DMS153 treated with DMSO at 0.1 percent for 48 hours (cell line): ENCODE measurements around the gene FAM135A.
A peak's percentile ranks its signal among the peaks of the same experiment; 100 is the strongest.

Experiments used
- DNase-seq: peaks from one replicate; lab custom pipeline; 2025; ENCODE audit not compliant: unreplicated experiment; lab: John Stamatoyannopoulos, UW

FAM135A gene

DNA sequence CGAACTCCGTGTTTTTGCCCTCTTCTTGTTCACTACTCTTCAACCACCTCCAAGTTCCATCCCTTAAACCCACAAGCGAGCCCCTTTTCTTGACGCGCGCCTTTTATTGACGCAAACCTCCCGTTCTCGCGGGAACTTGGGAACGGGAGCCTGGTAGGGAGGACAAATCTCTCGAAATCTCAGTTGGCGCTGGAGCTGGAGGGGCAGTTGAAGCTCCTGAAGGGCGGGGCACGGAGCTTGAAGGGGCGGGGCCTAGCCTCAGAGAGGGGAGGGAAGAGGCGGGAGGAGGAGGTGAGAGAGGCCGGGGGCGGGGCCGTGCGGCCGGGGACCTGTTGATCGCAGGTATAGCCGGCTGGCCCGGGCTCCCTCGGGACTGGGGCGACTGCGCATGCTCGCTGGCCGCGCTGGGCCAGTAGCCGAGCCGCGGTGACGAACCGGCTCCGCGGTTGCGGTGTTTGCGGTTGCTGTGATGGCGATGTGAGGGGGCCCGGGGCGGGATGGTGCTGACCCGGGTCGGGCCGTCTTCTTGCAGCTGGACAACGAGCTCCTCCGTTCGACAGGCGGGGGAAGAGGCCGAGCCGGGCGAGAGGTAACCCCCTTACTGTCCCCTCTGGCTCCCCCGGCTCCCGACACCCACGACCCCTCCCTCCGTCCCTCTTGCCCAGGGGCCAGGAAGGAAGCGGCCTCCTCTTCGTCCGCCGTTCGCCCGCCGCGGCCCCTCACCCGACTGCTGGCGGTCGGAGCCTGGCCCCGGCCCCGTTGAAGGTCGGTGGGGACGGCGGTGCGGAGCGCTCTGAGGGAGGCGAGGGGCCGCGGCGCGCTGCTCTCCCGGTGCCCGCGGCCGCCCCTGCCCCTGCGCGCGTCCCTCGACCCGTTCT is at the start of gene FAM135A:
Gene FAM135A, plus strand, starts transcription at position 395 of the 878 bp plus-strand sequence. CDS start 14,835 bp downstream, outside the sequence.
- DNase-seq, result peak; percentile 99

DNA sequence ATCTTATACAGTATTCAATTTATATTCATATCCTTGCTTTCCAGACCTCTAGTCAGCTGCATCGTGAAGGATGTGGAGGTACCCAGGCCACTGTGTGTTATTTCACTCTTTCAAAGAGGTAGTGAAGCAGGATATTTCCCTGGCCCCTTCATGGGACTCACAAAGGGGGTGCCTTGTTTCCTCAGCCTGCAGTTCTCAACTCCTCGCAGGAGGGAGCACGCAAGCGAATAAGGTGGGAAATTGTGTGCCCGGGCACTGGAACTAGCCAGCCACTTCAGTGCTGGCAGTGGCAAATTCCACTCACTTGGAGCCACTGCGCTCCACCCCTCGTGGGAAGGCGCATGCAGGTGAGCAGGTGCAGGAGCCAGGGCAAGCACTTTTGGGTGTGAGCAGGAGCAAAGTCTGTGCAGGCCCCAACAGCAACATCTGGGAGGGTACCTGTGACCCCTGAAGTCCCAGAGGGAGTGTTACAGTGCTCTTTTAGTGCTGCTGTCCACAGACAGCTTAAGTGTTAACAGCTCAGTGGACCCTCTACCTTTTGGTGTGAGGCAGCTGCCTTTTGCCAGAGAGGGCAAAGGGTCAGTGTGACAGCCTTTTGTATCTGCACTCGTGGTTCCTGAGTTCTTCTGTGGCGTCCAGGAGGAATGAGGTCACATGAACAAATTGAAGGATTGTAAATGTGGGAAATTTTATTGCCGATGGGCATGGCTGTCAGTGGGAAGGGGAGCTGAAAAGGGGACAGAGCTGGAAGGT is 49.4 kb upstream of the FAM135A start:
- no peak for DNase-seq

DNA sequence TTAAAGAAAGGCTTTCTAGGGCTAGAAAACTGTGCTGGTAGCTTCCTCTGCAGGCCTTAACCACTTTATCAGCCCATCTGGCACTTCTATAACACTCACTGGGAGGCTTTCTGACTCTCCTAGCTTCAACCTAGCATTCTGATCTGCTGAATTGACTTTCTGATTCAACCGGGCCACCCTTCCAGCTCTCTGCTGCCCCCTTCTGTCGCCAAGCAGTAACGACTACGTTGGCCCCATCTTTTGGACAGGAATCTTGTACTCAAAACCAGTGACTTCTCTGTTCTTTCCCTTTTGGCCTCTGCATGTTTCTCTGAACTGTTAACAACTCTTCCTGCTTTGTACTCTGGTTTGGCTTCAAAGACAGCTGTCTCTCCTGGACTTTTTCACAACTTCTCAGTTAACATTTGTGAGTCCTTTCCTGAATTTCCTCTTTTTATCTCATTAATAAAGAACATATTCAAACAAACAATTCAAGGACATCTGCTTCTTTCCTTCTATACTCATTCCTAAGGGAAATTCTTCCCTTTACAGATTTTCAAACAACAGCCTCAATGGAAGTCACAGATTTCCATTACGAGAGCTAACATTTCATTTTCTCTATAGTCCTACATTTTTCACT is 43.9 kb upstream of the FAM135A start:
- peak; percentile 43 for DNase-seq

DNA sequence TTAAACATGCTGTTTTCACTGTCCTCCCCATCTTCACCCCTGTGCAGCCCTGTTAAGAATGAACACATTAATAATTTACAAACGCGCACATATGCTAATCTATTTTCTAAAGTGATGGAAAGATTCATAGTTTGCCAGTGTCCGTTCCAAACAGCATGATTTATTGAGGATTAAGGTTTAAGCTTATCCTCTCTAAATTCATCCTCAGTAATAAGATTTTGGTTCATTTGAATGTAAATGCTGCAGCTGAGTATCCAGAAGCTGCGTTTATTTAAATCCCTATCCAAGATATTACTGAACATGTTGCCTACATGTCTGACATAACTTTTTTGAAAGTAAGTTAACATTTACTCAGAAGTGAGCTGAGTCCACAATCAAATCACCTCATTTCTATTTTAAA is 42.8 kb upstream of the FAM135A start:
- no peak for DNase-seq

DNA sequence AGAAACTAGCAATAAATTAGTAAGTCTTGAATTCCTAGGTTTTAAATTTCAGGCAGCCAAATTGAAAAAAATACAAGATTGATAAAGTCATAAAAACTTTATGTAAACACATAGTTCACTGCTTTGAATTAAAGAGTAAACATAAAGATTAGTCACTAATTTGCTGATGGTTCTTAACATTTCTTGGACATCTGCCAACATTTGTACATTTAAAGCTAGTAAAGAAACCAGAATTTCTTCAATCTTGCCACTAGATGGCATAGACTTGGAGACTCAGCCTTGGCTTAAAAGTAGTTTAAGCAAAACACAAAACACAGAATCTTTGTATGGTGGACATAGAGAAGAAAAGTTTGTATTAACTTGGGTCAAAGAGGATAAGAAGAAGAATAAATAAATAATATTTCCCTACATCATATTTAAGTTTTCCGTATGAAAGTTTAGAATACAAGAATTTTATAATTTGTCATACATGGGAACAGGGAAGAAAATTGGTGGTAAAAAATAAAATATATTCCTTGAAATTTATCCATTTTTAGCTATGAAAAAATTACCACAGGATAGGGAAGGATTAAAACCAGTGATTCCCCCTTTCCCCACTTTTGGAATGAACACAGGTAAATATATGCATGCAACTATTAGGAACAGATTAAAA is 41.7 kb upstream of the FAM135A start:
- peak; percentile 75 for DNase-seq

DNA sequence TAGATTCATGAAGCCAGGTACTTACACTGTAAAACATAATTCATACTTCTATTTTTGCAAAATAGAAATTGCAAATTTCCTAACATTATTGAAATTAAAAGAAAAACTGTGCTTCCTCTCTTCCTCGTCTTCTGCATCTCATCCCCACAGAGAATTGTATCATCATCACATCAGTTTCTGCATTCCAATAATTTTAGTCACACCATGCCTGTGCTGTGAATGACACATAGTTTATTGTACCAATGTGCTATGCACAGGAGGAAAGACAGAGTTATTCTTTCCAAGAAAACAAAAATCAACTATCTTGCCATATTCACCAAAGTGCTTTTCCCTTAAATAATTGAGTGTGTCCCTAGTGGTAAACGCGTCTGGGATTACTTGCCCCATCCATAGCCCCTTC is 38.1 kb upstream of the FAM135A start:
- no peak for DNase-seq

DNA sequence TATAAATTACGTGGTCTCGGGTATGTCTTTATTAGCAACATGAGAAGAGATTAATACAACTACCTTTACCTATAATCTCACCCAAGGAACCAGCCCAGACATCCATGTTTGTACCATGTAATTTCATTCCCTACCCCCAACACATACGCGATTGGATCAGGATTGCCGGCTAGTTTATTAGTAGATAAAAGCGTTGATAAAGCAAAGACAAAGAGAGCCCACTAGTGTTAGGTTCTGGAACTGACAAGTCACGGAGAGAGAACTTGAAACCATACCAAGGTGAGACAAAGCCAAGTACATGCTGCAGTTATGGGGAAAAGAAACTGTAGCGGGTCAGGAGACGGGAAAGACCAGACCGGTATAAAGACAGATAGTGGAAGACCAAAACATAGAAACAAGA is 37.4 kb upstream of the FAM135A start:
- DNase-seq, result no peak

DNA sequence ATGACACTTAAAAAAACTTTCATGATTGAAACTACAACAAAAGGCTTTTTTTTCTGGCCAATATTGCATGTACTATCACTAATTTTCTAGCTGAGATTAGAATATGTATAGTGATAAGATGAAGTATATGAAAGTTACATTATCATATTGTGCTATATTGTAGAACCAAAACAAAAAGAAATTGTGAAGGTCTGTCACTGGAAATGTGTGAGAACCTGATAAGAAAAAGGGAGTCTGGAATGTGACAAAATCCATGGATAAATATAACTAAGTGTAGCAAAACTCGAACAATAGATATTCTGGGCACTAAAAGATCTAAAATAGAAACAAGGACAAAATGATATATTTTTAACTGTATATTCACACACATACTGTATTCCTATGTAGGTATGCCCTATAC is 36.7 kb upstream of the FAM135A start:
- DNase-seq, result no peak

DNA sequence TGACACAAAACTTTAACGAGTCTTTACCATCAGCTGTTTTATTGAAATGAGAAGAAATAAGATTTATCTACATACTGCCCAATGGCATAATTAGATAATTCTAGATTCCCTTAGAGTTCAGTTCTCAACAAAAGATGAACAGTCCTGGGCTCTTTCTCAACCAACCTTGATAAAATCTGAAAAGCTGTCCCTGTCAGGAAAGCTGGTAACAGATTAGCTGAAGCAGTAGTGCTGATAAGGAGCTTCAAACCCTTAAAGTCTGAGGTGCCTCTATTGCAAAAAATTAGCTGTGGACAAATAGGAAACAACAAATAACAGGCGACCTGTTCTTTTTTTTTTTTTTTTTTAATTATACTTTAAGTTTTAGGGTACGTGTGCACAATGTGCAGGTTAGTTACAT is 35.9 kb upstream of the FAM135A start:
- DNase-seq, result no peak

DNA sequence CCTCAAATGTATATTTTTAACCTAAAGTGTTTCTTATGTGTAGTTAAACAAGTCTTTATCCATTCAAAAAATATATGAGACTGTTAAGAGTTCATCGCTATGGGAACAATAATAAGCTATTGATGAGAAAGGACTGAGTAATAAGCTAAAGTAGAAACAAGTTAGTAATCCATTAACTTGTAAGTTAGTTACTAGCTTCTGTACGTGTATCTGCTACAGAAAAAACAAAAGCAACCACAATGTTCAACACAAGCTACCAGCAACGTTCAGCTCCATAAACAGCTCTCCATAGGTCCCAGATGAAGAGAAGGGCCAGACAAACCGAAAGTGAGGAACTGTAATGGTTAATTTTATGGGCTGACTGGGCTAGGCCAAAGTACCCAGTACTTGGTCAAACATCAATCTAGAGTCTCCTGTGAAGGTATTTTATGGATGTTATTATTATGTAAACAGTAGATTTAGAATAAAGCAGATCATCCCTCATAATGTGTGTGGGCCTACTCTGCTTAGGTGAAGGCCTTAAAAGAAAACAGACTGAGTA is 33.8 kb upstream of the FAM135A start:
- DNase-seq, result no peak

DNA sequence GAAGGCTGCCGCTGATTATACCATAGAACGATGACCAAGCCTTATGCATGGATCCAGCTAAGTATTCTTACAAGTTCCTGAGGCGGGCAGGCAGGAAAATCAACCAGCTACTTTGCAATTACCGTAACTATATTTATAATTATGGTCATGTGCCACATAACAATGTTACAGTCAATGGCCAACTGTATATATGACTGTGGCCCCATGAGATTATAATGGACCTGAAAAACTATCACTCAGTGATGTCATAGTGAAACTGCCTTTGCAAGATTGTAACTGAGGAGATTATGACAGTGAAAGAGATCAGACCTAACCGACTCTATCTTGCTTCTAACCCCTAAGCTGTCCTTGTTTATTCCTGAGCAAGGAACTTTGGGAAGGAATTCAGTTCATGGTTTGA is 33.1 kb upstream of the FAM135A start:
- no peak for DNase-seq

DNA sequence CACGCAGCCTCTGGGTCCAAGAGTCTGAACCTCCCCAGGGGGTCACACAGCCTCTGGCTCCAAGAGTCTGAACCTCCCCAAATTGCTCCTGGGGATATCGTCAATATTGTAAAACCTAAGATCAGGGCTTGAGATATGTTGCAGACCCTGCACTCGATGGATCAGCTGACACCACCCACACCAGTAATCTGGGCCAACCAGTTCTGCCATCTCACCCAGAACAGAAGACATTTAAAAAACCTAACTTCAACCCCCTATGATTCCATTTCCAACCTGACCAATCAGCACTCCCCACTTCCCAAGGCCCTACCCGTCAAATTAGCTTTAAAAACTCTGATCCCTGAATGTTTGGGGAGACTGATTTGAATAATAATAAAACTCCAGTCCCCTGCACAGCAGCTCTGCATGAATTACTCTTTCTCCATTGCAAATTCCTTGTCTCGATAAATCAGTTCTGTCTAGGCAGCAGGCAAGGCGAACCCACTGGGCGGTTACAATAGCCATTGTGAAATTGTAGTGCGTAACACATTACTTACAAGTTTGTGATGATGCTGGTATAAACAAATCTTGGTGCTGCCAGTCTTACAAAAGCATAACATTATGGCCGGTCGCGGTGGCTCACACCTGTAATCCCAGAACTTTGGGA is 32.4 kb upstream of the FAM135A start:
- no peak for DNase-seq

DNA sequence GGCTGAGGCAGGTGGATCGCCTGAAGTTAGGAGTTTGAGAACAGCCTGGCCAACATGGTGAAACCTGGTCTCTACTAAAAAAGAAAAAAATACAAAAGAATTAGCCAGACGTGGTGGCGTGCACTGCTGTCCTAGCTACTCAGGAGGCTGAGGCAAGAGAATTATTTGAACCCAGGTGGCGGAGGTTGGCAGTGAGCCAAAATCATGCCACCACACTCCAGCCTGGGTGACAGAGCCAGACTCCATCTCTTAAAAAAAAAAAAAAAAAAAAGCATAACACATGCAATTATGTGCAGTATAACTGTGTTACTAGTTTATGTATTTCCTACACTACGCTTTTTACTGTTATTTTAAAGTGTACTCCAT is 31.9 kb upstream of the FAM135A start:
- no peak for DNase-seq

DNA sequence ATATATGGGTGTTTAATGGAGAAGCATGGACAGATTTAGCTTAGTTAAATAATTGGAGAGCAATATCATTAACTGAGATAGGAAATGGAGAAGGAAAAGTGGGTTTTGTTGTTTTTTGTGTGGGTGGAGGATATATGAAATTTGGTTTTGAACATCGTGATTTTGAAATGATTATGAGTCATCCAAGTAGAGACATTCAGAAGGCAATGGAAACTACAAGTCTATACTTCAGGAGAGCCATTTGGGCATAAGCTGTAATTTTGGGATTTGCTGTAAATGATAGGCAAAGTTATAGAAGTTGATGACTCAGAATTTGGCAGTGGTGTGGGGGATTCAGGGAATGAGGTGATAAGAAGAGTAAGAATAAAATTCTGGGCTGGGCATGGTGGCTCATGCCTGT is 27.4 kb upstream of the FAM135A start:
- DNase-seq, result no peak

DNA sequence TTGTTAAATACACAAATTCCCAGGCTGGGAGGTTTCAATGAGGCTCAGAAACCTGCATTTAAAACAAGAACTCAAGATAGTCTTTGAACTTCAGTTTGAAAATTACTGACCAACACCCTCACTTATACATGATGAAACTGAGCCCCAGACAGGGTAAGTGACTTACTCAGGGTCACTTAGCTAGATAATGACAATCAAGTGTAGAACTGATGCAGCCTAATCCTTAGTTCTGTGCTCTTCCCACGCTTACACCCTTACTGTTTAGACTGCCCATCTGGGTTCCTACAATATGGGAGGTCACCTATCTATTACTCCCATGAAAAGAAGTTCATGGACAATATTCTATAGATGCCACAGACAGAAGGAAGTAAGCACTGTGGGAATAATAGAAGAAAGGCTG is 24.5 kb upstream of the FAM135A start:
- no peak for DNase-seq

DNA sequence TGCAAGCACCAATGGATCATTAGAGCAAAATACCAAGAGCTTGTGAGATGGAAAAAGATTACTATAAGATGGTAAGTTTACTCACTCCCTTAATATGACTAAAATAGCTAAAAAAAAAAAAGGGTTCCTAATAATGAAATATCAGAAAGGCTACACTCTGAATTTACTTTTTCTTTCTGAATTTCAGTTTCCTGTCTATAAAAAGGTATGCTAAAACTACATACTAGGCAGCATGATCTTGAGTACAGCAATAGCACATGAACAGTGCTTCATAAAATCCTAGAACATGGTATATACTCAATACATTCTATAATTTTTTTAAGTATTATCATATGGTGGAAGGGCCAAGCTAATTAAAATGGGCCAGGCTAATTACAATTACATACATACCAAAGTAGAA is 24.0 kb upstream of the FAM135A start:
- DNase-seq, result no peak

DNA sequence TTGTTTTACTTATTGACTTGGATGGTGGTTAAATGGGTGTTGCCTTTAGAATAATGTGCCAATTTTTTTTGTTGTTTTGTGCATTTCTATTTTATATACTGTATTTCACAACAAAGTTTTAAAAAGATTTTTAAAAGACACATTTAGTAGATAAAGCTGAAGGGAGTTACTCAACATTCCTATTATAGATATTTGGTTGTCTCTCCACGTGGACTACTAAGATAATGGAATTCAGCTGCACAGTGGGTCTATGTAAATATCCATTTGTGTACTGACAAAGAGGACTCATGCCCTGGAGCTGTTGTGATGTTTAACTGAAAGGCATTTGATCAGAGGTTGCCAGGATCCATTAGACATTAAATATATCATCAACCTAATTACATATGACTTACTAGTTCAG is 23.2 kb upstream of the FAM135A start:
- DNase-seq, result no peak

DNA sequence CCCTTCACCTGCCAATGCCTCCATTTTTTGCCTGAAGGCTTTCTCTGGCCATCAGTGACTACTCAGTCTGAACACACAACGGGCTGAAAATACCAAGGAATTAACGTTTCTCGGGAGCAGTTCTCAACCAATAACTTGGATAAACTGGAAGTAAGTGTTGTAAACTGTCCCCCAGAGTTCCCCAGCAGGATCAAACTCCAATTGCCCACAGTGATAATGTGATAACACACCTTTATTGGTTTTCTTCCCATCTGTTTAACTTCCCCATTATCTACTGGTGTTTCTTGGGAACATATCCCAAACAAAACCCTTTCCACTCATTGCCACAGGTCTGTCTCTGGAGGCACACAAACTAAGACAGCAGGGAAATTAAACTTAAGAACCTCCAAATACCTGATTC is 21.8 kb upstream of the FAM135A start:
- no peak for DNase-seq

DNA sequence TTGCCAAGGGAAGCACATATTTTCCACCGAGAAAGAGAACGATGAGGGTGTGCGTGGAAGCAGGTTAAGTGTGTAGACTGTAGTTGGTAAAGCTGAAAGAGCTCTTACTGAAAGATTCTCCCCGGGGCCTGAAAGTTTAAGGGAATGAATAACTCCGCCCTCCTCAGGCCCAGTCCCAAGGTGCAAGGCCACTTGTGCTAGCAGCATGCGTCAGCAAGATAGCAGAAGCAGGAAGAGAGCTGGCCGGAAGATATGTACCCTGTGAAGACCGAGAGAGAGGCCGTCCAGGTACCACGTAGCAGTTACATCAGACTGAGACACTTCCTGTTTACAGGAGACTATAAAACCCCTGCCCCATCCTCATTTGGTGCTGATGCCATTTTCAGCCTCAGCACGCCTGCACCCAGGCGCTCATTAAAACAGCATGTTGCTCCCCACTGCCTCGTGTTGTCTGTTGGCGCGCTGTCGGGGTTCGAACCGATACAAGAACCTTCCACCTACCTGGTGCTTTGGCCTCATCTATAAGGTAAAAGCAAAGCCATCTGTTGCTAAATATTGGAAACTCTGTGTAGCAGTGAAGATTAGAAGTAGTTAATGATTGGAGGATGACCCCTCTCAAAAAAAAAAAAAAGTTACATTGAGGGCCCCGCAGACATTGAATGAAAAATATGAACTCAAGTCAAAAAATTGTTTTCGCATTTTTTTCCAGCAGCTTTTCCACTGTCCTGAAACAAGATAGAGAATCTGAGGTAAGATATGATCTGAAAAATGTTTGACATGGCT is 18.6 kb upstream of the FAM135A start:
- DNase-seq, result no peak

DNA sequence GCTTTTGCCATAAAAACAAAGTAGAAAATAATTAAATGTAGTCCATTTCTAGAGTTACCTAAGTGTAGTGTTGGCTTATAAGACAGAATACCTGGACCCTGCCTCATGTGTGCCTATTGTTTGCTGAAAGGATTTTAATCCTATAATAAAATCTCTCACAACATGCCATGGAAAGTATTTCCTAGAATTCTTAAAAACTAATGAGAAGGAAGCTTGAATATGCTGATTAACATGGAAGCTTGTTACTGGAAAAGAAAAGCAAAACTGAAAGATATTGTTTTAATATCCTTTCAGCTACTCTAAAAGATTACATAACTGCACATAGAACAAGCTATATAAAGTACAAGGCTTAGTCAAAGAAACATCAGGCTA is 18.0 kb upstream of the FAM135A start:
- no peak for DNase-seq
